GM19035 (cell line): ENCODE measurements around the gene CPNE2.
"Not testable (repeated sequence)": the region's sequence is repeated elsewhere in the genome, so short reads cannot be mapped to it uniquely, and the experiment has no call there.

Experiments
- ATAC-seq: cut with Tn5 transposase; IDR thresholded peaks from one replicate; pipeline ENCODE4 v1.9.1; 2021; ENCODE audit not compliant: unreplicated experiment

CPNE2 gene

DNA sequence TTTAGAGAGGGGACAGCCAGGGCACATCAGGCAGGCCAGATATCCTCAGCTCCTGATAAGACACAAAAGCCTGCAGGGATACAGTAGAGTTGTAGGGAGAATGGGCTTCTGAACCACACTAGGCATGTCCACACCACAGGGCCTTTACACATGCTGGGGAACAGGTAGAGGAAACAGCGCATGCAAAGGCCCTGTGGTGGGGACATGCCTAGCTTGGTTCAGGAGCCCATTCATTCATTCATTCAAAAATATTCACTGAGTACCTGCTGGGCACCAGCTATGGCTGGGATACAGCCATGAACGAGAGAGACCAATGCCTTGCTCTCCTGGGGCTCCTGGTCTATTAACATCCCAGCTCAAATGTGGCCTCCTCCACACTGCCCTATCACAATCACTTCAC is 4.4 kb downstream of the CPNE2 start:
- no peak for ATAC-seq

DNA sequence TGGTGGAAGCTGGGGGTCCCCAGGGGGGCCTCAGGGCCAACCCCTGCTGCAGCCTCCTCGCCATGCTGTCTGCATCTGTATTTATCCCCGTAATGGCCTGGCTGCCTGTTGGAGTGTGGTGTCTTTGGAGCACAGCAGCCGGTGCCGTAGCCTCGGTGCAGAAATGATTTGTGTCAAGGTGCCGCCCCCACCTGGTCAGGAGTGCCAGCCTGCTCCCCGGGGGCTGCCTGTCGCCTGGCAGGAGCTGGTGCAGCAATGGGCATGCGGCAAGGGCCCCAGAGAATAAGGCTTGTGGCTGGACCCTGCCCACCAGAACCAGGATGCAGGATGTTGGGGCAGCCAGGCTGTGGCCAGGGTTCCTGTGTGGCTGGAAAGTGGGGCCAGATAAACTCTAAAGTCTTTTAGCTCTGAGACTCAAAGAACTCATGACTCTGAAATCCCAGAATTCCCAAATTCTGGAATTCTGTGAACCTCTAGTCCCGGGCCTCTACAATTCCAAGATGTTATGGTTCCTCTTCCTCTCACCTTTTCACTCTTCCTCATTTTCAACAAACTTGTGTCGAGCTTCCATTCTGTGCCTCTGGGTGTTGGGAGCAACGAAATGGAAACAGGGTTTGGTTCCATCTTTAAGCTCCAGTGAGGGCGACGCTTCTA is 5.9 kb downstream of the CPNE2 start:
- ATAC-seq, result no peak

DNA sequence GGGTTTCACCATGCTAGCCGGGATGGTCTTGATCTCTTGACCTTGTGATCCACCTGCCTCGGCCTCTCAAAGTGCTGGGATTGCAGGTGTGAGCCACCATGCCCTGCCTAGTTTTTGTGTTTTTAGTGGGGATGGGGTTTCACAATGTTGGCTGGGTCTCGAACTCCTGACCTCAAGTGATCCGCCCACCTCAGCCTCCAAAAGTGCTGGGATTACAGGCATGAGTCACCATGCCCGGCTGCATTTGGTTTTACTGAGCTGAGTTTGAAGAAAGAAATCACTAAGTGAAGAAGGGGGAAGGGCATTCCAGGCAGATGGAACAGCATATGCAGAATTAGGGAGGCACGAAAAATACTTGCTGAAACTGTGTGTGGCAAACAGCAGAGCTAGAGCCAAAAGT is 7.6 kb downstream of the CPNE2 start:
- ATAC-seq, result not testable (repeated sequence)

DNA sequence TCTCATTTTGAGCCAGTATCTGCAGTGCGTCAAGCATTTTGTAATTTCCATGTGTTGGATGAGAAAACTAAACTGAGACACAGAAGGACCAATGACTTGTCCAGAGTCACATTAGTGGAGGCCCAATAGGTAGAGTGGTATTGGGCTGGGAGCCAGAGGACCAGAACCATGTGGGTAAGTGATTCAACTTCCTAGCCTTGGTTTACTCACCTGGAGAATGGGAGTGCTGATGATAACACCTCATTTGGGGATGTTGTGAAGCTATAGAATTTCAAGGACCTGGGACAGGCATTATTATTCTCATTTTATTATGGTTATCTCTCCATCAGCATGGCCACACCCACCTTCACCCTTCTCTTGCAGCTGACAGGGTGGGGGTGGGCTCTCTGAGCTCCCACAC is 8.1 kb downstream of the CPNE2 start:
- ATAC-seq, result no peak

DNA sequence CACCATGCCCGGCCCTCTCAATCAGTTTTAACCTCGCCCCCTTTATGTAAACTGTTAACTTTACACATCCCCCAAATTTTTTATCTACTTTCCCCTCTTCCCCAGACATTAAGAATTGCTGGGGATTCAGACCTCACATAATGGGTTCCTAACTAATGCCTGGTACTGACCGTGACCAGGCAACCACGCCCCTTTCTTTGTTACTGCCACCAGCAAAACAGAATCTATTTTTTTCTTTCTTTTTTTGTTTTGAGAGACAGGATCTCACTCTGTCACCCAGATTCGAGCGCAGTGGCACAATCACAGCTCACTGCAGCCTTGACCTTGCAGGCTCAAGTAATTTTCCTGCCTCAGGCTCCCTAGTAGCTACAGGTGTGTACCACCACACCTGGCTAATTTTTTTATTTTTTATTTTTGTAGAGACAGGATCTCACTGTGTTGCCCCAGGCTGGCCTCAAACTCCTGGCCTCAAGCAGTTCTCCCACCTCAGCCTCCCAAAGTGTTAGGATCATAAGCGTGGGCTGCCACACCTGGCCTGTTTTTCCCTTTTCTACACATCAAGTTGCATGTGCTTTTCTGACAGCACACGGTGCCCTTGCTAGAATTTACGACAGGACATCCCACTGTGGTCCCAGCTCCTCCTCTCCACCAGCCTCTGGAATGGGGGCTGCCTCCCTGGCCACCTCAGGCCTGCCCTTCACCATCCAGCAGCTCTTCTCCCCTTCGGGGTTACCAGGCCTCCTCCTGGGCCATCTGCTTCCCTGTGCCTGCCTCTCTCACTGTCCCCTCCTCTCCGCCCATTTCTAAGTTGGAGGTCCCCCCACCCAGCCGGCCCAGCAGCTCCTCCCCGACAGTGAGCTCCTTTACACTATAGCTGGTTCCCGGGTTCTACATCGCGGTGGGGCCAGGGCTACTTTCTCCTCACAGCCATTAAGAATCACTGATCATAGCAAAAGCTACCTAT is 10.8 kb downstream of the CPNE2 start:
- ATAC-seq, result no peak

DNA sequence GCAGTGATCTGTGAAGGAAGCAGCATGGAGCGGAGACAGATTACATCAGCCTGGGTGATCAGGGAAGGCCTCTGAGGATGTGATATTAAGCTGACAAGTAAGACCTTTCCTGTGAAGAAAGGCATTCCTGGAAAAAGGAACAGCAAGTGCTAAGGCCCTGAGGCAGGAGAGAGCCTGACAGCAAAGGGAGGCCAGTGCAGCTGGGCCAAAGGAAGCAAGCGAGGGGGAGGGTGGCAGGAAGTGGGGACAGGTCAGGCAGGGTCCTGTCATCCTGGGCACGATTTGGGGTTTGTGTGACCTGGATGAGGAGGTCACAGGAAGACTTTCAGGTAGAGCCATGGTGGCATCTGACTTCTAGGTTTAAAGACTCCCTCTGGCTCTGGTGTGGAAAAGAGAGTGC is 12.3 kb downstream of the CPNE2 start:
- no peak for ATAC-seq

DNA sequence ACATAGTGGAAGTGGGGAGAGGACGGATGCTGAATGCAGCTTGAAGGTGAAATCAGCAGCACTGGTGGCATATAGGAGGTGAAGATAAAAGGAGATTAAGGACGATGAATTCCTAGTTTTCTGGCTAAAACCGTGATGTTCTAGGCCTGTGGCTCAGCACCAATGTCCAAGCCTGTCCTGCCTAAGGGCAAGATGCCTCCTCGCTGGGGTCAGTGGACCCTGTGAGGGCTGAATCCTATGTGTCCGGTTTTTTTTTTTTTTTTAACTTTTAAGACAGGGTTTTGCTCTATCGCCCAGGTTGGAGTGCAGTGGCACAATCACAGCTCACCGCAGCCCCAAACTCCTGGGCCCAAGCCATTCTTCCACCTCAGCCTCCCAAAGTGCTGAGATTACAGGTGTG is 12.8 kb downstream of the CPNE2 start:
- ATAC-seq, result no peak

DNA sequence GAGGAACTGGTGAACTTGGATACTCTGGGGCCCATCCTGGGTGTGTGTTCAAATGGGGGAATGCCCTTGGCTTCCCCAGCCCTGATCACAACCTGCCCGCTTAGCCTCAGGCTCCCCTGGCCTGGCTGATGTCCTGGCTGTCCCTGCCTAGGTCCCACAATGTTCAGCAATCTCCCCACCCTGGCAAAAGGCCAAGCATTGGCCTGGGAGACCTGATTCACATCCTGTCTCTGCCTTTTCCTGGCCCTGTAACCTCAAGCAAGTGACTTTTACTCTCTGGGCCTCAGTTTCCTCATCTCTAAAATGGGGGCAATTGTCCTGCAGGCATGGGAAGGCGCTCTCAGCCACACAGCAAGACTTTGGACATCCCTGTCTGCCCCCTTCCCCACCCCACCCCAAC is 14.4 kb downstream of the CPNE2 start:
- no peak for ATAC-seq

DNA sequence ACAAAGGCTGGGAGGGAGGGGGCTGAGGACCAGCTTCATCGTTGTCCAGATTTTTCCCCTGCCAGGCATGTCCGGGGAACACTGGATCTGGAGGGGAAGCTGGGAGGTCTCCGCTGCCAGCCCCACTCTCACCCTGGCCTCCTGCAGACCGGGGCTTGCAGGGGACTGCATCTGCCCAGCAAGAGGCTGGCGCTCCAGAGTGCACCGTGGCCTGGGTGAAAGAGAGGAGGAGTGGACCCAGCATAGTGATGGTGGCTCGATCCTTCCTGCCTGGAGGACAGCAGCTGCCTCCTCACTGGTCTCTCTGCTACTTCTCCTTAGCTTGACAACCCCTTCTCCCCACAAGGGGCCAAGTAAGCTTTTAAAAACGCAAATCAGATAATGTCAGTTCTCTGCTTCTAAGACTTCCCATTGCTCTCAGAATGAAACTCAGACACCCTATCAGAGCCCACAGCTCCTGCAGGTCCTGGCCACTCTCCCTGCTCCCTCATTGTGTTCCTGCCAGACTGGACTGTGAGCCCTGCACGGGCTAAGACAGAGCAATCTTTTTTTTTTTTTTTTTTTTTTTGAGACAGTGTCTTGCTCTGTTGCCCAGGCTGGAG is 15.0 kb downstream of the CPNE2 start:
- ATAC-seq, result no peak

DNA sequence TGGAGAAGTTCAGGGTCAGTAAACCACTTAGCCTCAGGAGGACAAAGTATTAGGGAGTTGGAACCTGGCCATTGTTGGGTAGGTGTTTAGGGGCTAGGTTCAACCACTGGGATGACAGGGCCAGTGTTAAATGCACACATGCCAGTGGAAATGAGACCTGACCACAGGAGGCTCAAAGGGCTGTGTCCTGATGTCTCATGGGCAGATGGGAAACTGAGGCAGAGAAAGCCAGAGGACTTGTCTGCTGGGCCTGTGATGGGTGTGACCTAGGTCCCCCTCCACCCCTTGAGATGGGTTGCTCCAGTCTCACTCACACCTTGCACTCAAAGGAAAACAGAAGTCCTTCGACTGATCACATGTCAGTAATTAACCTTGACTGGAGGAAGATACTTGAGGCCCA is 16.0 kb downstream of the CPNE2 start:
- ATAC-seq, result no peak

DNA sequence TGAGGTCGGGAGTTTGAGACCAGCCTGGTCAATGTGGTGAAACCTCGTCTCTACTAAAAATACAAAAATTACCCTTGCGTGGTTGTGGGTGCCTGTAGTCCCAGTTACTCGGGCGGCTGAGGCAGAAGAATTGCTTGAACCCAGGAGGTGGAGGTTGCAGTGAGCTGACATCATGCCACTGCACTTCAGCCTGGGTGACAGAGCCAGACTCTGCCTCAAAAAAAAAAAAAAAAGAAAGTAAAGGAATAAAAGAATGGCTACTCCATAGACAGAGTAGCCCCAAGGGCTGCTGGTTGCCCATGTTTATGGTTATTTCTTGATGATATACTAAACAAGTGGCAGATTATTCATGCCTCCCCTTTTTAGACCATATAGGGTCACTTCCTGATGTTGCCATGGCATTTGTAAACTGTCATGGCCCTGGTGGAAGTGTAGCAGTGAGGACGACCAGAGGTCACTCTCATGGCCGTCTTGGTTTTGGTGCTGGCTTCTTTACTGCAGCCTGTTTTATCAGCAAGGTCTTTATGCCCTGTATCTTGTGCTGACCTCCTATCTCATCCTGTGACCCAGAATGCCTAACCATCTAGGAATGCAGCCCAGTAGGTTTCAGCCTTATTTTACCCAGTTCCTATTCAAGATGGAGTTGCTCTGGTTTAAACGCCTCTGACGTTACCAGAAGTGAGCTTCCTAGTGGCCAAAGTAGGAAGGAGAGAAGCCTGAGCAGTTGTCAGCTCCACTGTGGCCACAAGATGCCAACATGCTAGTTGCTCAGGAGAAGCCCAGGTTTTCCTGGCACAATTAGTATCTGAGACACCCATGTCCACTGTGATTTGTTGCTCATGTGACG is 17.1 kb downstream of the CPNE2 start:
- ATAC-seq, result not testable (repeated sequence)

DNA sequence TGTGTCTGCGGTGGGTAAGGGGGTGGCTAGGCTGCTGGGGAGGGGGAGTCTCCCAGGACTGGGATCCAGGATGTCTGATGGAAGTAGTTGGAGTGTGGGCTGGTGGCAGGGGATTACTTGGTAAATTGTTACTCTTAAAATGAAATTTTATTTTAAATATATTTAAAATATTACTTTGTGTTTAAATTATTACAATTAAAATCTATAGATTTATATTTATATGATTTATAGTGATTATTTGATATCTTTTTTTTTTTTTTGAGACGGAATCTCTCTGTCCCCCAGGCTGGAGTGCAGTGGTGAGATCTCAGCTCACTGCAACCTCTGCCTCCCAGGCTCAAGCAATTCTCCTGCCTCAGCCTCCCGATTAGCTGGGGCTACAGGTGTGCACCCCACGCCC is 18.6 kb downstream of the CPNE2 start:
- ATAC-seq, result no peak

DNA sequence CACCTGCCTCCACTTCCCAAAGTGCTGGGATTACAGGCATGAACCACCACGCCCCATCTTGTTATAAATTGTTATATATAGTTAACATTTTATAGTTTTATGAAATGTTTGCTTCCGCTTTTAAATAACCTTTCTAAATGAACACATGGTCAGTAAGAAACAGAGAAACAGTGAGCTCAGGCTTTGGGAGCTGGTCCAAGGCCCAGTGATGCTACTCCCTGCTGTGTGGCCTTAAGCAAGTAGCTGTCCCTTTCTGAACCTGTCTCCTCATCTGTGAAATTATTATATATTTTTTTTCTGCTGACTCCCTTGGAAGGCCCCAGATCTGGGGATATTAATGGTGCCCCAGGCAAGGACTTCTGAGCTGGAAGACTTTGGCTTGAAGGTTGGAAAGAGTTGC is 19.0 kb downstream of the CPNE2 start:
- ATAC-seq, result no peak

DNA sequence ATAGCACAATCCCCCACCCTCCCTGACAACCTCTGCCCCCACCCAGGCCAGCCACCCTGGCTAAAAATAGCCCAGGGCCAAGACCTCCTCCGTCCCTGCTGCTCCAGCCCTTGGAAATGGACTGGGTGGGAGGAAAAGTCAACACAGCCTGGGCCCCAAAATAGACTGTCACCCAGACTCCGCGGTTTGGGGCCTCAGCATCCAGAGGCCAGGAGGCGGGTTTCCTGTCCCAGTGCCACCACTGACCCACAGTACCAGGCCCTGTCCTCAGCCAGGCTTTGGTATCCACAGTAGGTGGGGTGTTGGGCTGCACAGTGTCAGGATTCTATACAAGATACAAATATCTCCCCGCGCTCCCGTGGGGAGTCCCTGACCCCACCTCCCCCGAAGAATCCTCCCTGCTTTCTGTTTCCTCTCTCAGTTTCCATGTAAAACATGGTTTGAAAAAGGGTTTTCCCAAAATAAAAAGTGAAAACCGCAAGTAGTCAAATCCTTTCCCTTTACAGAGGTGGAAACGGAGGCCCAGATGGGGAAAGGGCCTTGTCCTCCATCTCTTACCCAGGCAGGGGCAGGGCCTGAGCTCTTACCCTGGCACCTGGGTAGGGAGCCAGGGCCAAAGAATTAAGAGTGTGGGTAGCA is 20.1 kb downstream of the CPNE2 start:
- ATAC-seq, result no peak

DNA sequence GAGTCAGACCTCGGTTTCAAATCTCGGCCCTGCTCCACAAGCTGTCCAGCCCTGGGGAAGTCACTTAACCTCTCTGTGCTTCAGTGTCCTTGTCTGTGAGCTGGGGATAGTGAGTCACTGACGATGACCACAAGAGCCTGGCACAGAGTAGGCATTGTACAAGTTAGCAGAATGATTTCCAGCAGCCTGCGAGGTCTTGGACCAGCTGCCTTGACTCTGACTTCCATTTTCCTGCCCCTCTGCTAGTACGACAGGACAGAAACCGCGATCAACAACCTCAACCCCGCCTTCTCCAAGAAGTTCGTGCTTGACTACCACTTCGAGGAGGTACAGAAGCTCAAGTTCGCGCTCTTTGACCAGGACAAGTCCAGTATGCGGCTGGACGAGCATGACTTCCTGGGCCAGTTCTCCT is 20.7 kb downstream of the CPNE2 start:
- no peak for ATAC-seq

DNA sequence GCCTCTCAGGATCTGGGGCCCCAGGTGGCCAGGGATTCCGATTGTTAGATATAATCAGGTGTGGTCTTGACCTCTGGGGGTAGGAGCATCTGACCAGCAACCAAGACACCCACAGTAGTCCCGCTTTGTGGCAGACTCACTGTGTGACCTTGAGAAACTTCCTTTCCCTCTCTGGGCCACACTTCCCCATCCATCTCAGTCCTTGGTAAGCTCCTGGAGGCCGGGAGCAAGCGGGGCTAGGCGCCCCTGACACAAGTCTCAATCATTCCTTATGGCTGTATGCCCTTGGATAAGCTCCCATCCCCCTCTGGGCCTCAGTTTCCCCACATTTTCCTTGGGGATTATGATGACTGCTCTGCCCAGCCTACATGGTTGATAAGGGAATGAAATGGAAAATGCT is 21.3 kb downstream of the CPNE2 start:
- ATAC-seq, result no peak

DNA sequence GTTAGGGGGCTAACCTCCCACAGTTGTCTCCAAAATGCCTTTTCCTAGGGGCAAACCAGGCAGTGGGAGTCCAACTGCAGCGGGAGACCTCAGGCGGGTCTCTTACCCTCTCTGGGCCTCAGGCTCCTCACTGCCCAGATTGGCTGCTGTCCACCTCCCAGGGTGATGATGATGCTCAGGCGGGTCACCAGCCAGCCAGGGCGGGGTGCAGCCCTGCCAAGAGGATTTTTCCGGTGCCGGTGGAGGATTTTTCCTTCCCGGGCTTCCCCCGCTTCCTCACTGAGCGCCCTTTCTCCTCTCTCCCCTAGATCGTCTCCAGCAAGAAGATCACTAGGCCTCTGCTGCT is 22.8 kb downstream of the CPNE2 start:
- ATAC-seq, result no peak

DNA sequence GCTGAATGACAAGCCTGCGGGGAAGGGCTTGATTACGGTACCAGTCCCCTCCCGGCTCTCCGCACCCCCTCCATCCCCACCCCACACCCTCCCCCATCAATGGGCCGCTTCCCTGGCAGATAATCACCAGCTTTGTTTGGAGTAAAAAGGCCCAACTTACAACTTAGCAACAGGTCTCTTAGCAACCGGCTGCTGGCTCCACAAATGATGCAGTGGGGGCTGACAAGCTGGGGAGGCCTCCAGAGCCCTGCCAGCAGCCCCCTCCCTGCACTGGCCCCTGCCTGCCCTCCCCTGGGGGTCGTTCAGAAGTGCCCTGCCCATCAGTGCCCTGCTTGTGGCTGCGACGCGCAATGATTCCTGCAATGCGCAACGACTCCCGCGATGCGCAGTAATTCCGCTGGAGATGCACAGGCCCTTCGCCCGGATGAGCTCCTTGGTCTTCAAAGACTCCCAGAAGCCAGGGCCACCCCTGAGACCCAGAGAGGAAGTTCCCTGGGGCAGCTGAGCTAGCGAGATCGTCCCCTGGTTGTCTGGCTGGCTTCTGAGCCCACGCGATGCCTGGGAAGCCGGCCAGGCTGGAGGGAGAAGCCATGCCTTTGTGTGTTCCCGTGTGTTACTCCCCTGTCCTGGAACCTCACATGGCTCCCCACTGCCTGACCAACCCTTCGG is 23.3 kb downstream of the CPNE2 start:
- no peak for ATAC-seq

DNA sequence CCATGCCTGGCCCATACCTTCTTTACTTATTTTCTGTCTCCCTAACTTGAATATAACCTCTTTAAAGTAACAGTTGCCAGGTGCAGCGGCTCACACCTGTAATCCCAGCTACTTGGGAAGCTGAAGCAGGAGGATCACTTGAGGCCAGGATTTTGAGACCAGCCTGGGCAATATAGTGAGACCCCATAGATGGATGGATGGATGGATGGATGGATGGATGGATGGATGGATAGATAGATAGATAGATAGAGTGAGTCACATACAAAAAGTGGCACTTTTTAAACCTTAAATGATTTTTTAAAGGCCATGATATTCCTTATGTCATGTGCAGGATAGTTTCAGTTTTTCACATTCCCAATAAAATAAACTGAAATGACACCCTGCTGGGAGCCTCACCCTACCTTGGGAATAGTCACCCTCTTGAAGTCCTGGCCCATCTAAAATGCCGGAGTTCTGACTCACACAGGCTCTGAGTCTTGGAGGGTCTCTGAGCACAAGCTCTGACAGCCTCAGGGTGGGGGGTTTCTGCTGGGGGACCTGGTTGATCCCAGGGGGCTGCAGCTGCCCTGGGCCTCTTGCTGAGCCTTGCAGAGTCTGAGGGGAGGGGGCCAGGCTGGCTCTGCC is 26.2 kb downstream of the CPNE2 start:
- ATAC-seq, result no peak
